BE2C (cell line): ENCODE data around the gene CAMK2D.

ENCODE experiments used
- DNase-seq: peaks from one replicate; pipeline ENCODE4 v3.0.0-alpha.2; 2020
- H3K27me3 ChIP-seq: fragments of 250-450 bp; sonication (Bioruptor Pico); 2 replicates; pipeline ENCODE4 v1.5.1; 2020; ENCODE audit warnings: mild to moderate bottlenecking
- H3K36me3 ChIP-seq: fragments of 250-450 bp; sonication (Bioruptor Pico); 2 replicates; pipeline ENCODE4 v1.5.1; 2020; ENCODE audit warnings: mild to moderate bottlenecking
- H3K4me1 ChIP-seq: fragments of 250-450 bp; sonication (Bioruptor Pico); 2 replicates; pipeline ENCODE4 v1.5.1; 2020
- H3K4me3 ChIP-seq: 2 replicates; pipeline ENCODE4 v1.5.1; 2011; ENCODE audit warnings: low read depth, low read length
- H3K9me3 ChIP-seq: fragments of 250-450 bp; sonication (Bioruptor Pico); 2 replicates; pipeline ENCODE4 v1.5.1; 2020
- TF ChIP-seq, protein P1 (sequence below): IDR thresholded peaks from 2 replicates; pipeline ENCODE4 v1.5.1; 2012; ENCODE audit warnings: mild to moderate bottlenecking, low read depth, low read length

Gene CAMK2D

DNA sequence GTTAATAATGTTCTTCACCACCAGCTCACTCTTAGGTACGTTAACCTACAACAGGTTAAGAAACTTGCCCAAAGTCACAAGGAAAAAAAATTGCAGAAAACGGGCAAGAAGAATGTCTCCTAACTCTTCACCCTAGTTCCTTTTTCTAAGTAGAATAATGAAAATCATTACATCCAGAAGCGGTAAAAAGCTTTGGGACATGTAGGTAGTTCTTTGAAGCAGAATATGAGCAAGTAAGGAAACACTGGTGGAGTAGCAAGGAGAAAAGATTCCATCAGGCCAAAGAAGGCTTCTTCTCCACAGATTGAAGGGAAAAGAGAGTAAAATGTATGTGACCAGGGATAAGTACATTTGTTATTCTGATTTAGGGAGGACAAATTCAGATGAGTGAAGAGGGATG, 4.1 kb downstream of the CAMK2D start:
- H3K9me3 ChIP-seq: no peaks in the 10 kb centered on the region
- H3K4me3 ChIP-seq: no peak overlapping the region
- H3K27me3 ChIP-seq: no peaks in the 10 kb centered on the region
- no peak for DNase-seq
- H3K4me1 ChIP-seq: no peaks in the 10 kb centered on the region
- no peaks in the 10 kb centered on the region for H3K36me3 ChIP-seq
- TF ChIP-seq, protein P1, sequence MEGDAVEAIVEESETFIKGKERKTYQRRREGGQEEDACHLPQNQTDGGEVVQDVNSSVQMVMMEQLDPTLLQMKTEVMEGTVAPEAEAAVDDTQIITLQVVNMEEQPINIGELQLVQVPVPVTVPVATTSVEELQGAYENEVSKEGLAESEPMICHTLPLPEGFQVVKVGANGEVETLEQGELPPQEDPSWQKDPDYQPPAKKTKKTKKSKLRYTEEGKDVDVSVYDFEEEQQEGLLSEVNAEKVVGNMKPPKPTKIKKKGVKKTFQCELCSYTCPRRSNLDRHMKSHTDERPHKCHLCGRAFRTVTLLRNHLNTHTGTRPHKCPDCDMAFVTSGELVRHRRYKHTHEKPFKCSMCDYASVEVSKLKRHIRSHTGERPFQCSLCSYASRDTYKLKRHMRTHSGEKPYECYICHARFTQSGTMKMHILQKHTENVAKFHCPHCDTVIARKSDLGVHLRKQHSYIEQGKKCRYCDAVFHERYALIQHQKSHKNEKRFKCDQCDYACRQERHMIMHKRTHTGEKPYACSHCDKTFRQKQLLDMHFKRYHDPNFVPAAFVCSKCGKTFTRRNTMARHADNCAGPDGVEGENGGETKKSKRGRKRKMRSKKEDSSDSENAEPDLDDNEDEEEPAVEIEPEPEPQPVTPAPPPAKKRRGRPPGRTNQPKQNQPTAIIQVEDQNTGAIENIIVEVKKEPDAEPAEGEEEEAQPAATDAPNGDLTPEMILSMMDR: no peak

- Histone ChIP-seq H3K4me3 (no peak overlapping the region), H3K4me1 (no peaks in the 10 kb centered on the region), H3K27me3 (no peaks in the 10 kb centered on the region), H3K36me3 (no peaks in the 10 kb centered on the region), H3K9me3 (no peaks in the 10 kb centered on the region)
- TF ChIP-seq, protein P1: no peak
- DNase-seq: no peak
Observed at GRCh38 chr4:113756005-113756410, 5.5 kb downstream of the CAMK2D start.

DNA sequence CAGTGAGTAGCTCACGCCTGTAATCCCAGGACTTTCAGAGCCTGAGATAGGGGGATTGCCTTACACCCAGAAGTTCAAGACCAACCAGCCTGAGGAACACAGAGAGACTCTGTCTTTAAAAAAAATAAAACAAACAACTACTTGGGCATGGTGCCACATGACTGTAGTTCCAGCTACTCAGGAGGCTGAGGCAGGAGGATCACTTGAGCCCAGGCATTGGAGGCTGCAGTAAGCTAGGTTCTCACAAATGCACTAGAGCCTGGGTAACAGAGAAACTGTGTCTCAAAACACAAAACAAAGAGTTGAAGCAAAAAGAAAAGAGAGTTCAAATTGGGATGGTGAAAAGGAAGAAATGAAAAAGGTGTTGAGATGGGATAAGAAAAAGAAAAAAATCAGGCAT, 10.8 kb downstream of the CAMK2D start:
- TF ChIP-seq, protein P1: no peak
- DNase-seq: no peak
- Histone ChIP-seq H3K4me3 (no peak overlapping the region), H3K27me3 (no peaks in the 10 kb centered on the region), H3K4me1 (peaks cover 4% of the 10 kb centered on the region; the same call in 1 of the 2 replicates), H3K36me3 (no peaks in the 10 kb centered on the region), H3K9me3 (no peaks in the 10 kb centered on the region)

- H3K27me3 ChIP-seq: no peaks in the 10 kb centered on the region
- H3K36me3 ChIP-seq: no peaks in the 10 kb centered on the region
- H3K4me3 ChIP-seq: no peak overlapping the region
- TF ChIP-seq, protein P1: no peak
- peaks cover 4% of the 10 kb centered on the region; the same call in 1 of the 2 replicates for H3K4me1 ChIP-seq
- DNase-seq: no peak
- no peaks in the 10 kb centered on the region for H3K9me3 ChIP-seq
Observed at GRCh38 chr4:113750296-113750695, 11.2 kb downstream of the CAMK2D start.

GRCh38 chr4:113749178-113749577, 12.4 kb downstream of the CAMK2D start:
- Histone ChIP-seq H3K36me3 (no peaks in the 10 kb centered on the region), H3K9me3 (no peaks in the 10 kb centered on the region), H3K4me3 (no peak overlapping the region), H3K27me3 (no peaks in the 10 kb centered on the region), H3K4me1 (peaks cover 4% of the 10 kb centered on the region; the same call in 1 of the 2 replicates)
- DNase-seq: no peak
- TF ChIP-seq, protein P1: no peak

DNA sequence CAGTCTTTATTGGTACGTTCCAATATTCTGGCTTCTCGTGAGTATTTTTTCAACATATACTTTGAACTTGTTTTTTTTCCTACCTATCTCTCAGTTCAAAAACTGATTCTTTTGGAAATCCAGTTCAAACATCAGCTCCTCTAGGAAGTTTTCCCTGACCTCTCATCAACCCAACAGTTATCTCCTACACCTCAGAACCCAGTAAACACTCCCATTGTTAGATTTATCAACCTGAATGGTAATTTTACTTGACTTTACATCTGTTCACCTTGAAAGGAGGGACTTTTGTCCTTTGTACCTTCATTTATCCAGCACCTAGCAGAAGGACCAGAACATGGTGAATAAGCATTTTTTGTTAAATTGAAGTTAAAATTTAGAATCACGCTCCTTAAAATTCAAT, 13.6 kb downstream of the CAMK2D start:
- TF ChIP-seq, protein P1: no peak
- Histone ChIP-seq H3K27me3 (no peaks in the 10 kb centered on the region), H3K4me1 (peaks cover 4% of the 10 kb centered on the region; the same call in 1 of the 2 replicates), H3K36me3 (no peaks in the 10 kb centered on the region), H3K9me3 (no peaks in the 10 kb centered on the region), H3K4me3 (no peak overlapping the region)
- DNase-seq: no peak
